Hepatocyte (in vitro differentiated cells): Measurements from ENCODE around the gene SERP2.

Experiments used
- EZH2phosphoT487 ChIP-seq: fragments of 200-600 bp; sonication (generic); IDR thresholded peaks from one replicate; pipeline ENCODE4 v1.6.1; 2018; ENCODE audit warnings: antibody characterized with exemption, mild to moderate bottlenecking, low read depth, moderate library complexity; ENCODE audit not compliant: unreplicated experiment, severe bottlenecking
- TF ChIP-seq, protein P1 (sequence below): fragments of 200-600 bp; sonication (generic); IDR thresholded peaks from 2 replicates; pipeline ENCODE4 v1.5.1; 2016; ENCODE audit warnings: antibody characterized with exemption, mild to moderate bottlenecking; ENCODE audit not compliant: poor library complexity

- TF ChIP-seq, protein P1, sequence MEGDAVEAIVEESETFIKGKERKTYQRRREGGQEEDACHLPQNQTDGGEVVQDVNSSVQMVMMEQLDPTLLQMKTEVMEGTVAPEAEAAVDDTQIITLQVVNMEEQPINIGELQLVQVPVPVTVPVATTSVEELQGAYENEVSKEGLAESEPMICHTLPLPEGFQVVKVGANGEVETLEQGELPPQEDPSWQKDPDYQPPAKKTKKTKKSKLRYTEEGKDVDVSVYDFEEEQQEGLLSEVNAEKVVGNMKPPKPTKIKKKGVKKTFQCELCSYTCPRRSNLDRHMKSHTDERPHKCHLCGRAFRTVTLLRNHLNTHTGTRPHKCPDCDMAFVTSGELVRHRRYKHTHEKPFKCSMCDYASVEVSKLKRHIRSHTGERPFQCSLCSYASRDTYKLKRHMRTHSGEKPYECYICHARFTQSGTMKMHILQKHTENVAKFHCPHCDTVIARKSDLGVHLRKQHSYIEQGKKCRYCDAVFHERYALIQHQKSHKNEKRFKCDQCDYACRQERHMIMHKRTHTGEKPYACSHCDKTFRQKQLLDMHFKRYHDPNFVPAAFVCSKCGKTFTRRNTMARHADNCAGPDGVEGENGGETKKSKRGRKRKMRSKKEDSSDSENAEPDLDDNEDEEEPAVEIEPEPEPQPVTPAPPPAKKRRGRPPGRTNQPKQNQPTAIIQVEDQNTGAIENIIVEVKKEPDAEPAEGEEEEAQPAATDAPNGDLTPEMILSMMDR, result no peak
- TF ChIP-seq EZH2phosphoT487, result no peak
These were observed 48.4 kb downstream of the SERP2 start for GRCh38 chr13:44421853-44422525.
